Type B pancreatic cell (in vitro differentiated cells): ENCODE measurements around the gene FREM1. TPM values are rescaled to one million over a fixed set of nuclear protein-coding genes. Genes with fewer than 3 reads are reported as not detected.

Source experiments
- DNase-seq: peaks from one replicate; pipeline ENCODE4 v3.0.0; 2021; ENCODE audit warnings: mixed read lengths; ENCODE audit not compliant: unreplicated experiment; ENCODE audit errors: extremely low spot score
- H3K27ac Mint-ChIP-seq: 2 replicates; pipeline ENCODE4 v1.8.0; 2021; ENCODE audit warnings: mild to moderate bottlenecking, mixed read lengths
- H3K27me3 Mint-ChIP-seq: 2 replicates; pipeline ENCODE4 v1.8.0; 2021; ENCODE audit warnings: mixed read lengths
- H3K36me3 Mint-ChIP-seq: 2 replicates; pipeline ENCODE4 v1.8.0; 2021; ENCODE audit warnings: mixed read lengths
- H3K4me1 Mint-ChIP-seq: one replicate; pipeline ENCODE4 v1.8.0; 2021; ENCODE audit warnings: mixed read lengths; ENCODE audit not compliant: unreplicated experiment
- H3K4me3 Mint-ChIP-seq: 2 replicates; pipeline ENCODE4 v1.8.0; 2021; ENCODE audit warnings: mild to moderate bottlenecking, mixed read lengths
- H3K9me3 Mint-ChIP-seq: 2 replicates; pipeline ENCODE4 v1.8.0; 2021; ENCODE audit warnings: mixed read lengths
- total RNA-seq: library from RNA; stranded (reverse); gene quantifications from 2 replicates; pipeline ENCODE4 v1.2.1, GENCODE V29; 2021; ENCODE audit warnings: low replicate concordance
- TF ChIP-seq, protein P1 (sequence below): fragments of 200-600 bp; sonication (generic); conservative IDR thresholded peaks from 2 replicates; pipeline ENCODE4 v1.5.0; 2021; ENCODE audit warnings: antibody characterized with exemption, mild to moderate bottlenecking

The FREM1 gene
- total RNA-seq, 1 donor from 2014 or later: 50.8 TPM

DNA sequence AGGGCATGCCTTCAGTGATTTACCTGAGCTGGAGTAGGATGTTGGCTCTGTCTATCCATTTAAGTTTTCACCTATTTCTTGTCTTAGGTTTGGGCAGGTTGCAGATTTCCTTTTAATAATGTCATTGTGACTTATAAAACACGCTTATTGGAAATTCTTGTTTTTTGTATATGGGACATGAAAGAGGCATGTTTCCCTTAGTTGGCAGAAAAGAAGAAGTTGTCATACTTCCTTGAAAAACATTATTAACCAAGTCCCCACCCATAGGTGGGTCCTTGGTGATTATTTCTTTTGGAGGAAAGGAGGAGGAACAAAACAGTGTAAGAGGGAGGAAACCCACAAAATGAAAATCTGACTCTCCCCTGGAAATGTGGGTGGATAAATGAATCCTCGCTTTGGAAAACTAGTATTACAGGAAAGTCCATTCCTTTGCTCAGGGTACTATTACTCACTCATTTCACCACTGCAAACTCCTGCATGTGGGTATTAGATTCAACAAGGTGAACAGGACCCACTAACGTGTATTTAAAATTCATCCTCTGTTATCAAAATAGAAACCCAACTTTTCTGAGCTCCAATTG, 197.0 kb downstream of the FREM1 start:
- Mint-ChIP-seq H3K4me1 (no peaks in the 10 kb centered on the region), H3K36me3 (no peaks in the 10 kb centered on the region), H3K27ac (no peak overlapping the region), H3K27me3 (peaks cover 4% of the 10 kb centered on the region), H3K9me3 (peaks cover 14% of the 10 kb centered on the region), H3K4me3 (no peak overlapping the region)
- TF ChIP-seq, protein P1, sequence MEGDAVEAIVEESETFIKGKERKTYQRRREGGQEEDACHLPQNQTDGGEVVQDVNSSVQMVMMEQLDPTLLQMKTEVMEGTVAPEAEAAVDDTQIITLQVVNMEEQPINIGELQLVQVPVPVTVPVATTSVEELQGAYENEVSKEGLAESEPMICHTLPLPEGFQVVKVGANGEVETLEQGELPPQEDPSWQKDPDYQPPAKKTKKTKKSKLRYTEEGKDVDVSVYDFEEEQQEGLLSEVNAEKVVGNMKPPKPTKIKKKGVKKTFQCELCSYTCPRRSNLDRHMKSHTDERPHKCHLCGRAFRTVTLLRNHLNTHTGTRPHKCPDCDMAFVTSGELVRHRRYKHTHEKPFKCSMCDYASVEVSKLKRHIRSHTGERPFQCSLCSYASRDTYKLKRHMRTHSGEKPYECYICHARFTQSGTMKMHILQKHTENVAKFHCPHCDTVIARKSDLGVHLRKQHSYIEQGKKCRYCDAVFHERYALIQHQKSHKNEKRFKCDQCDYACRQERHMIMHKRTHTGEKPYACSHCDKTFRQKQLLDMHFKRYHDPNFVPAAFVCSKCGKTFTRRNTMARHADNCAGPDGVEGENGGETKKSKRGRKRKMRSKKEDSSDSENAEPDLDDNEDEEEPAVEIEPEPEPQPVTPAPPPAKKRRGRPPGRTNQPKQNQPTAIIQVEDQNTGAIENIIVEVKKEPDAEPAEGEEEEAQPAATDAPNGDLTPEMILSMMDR: no peak
- no peak for DNase-seq

DNA sequence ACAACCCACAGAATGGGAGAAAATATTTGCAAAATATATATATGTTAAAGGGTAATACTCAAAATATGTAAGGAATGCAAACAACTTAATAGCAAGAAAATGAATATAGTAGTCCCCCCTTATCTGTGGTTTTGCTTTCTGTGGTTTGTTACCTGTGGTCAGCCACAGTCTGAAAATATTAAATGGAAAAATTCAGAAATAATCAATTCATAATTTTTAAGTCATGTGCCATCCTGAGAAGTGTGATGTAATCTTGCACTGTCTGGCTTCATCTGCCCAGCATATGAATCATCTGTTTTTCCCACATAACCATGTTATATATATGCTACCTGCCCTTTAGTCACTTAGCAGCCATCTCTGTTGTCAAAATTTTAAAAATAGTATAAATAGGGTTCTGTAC, 199.4 kb downstream of the FREM1 start:
- Mint-ChIP-seq H3K27ac (no peak overlapping the region), H3K27me3 (no peaks in the 10 kb centered on the region), H3K4me1 (no peaks in the 10 kb centered on the region), H3K4me3 (no peak overlapping the region), H3K9me3 (peaks cover 14% of the 10 kb centered on the region), H3K36me3 (no peaks in the 10 kb centered on the region)
- DNase-seq: no peak
- TF ChIP-seq, protein P1: no peak

DNA sequence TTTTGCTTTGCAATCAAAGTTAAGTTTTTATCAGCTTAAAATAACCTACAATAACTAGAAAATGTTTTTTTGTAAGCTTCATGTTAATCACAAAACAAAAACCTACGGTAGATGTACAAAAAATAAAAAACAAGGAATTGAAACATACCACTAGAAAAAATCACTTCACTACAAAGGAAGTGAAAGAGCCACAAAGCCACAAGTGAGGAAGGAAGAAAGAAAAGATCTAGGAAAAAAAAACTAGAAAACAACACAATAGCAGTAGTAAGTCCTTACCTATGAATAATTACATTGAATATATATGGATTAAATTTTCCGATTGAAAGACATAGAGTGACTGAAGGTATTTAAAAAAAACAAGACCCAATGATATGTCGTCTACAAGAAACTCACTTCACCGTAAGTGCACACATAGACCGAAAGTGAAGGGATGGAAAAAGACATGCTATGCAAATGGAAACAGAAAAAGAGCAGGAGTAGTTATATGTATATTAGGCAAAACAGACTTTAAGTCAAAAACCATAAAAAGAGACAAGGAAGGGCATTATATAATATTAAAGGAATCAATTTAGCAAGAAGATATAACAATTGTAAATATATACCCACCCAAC, 203.6 kb downstream of the FREM1 start:
- DNase-seq: no peak
- Mint-ChIP-seq H3K4me1 (no peaks in the 10 kb centered on the region), H3K4me3 (no peak overlapping the region), H3K27me3 (no peaks in the 10 kb centered on the region), H3K9me3 (peaks cover 19% of the 10 kb centered on the region), H3K36me3 (peaks cover 4% of the 10 kb centered on the region), H3K27ac (no peak overlapping the region)
- TF ChIP-seq, protein P1: no peak

DNA sequence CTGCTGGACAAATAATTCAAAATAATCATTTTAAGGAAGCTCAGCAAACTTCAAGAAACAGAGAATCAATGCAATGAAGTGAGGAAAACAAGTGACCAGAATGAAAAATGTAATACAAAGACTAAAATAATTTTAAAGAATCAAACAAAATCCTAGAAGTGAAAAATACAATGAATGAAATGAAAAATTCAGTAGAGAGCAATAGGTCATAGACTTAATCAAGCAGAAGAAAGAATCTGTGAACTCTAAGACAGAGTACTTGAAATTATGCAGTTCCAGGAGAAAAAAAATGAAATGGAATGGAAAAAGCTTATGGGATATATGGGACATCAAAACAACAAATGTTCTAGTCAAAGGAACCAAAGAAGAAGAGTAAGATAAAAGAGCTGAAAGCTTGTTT, 205.1 kb downstream of the FREM1 start:
- no peak for DNase-seq
- H3K36me3 Mint-ChIP-seq: peaks cover 4% of the 10 kb centered on the region
- no peaks in the 10 kb centered on the region for H3K27me3 Mint-ChIP-seq
- H3K4me3 Mint-ChIP-seq: no peak overlapping the region
- TF ChIP-seq, protein P1: no peak
- H3K9me3 Mint-ChIP-seq: peaks cover 14% of the 10 kb centered on the region
- H3K27ac Mint-ChIP-seq: no peak overlapping the region
- no peaks in the 10 kb centered on the region for H3K4me1 Mint-ChIP-seq

DNA sequence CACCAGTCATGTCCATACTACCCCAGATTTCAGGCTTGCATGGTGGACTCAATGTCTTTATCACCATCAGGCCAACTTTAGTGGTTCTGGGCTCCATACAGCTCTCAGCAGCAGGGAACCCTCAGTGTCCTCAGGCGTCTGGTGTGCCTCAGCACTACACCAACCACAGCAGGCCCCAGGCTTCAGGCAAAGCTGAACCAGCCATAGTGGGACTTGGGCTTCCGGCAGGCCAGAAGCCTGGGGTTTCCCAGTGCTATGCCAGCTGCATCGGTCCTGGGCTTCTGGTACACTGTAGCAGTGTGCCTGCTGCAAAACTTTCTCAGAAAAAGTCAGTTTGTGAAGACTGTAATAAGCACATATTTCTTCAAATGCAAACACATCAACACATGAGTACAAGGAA, 205.9 kb downstream of the FREM1 start:
- no peak overlapping the region for H3K27ac Mint-ChIP-seq
- H3K36me3 Mint-ChIP-seq: peaks cover 4% of the 10 kb centered on the region
- no peak overlapping the region for H3K4me3 Mint-ChIP-seq
- H3K4me1 Mint-ChIP-seq: no peaks in the 10 kb centered on the region
- no peaks in the 10 kb centered on the region for H3K27me3 Mint-ChIP-seq
- no peak for DNase-seq
- TF ChIP-seq, protein P1: no peak
- H3K9me3 Mint-ChIP-seq: peaks cover 8% of the 10 kb centered on the region
